Measurements from ENCODE around the gene WDR5.

WDR5 gene

DNA sequence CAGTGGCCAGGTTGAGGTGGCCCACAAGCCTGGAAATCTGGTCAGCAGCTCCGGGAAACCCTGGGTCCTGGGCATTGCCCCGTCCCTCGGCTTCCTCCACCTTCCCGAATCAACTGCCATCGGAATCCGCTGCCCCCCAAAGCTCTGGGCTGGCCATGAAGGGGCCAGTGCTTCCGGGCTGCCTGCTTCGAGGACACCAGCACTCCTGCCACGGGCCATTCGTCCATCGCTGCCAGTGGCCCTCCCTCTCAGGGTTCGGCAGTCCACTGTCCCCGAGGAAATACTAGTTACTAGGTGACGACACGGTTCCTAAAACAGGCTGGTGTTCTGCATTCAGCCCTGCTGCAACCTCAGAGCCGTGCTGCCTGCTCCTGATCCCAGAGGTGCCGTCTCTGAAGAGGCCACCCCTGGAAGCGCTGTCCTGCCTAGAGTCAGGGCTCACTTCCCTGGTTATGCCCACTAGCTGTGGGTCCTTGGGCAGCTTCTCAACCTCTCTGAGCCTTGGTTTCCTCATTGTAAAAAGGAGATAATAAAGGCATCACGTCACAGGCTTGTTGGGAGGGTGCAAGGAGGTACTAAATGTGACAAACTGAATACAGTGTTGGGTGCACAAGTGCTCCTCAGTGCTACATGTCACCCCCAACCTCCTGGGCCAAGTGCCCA, 3.5 kb upstream of the WDR5 start:
- no peak for DNase-seq (ENCODE audit: low read depth)

DNA sequence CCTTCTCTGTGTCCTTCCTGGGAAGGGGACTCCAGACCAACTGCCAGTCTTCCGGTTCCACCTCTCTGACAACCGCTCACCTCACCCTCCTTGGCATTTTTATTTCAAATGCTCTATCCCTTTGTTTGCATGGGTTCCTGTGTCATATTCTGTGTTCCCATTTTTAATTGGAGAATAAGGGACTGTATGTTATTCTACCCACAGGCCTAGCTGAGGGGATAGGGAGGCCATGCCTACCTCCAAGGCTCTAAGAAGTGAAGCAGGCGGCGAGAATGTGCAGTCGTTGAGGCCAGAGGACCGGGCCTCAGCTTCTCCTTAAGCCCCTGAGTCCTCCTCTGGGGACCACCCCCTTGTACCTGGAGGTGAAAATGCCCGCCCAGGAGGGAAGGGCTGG, 936 bp upstream of the WDR5 start:
- DNase-seq (ENCODE audit: low read depth): peak; percentile 23

DNA sequence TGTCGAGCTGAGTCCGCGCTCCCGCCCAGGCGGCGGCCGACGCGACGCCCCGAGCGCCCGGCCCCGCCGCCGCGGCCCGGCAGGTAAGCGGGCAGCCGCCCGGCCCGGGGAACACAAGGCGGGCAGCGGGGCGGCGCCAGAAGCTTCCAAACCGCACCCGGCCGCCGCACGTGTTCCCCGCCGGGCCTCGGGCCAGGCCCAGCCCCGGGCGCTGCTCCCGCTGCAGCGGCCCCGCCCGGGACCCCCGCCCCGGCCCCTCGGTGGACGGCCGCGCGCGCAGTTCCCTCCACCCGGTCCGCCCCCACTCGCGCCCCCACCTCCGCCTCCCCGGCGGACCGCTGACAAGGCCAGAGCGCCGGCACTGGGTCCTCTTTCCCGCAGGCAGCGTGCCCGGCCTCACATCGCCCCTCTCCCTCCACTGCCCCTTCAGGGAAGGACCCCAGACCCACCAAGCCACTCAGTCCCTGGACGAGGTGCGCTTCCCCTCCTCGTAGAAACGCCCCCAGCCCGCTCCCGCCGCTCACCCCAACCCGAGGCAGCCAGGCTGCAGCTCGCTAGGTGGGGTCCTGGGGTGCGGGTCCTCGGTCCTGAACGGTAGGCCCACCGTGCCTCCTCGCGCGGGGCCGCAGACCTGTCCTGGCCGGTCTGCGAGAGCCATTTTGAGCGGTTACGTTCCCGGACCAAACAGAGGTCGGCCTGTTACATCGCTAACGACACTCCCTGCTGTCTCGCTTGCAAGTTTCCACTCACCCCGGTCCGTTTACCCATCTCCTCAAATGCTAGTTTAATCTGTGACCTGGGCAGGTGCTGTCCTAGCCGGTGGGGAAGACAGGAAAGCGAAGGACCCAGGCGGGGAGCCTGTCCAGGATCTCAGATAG, 475 bp downstream of the WDR5 start:
- DNase-seq (ENCODE audit: low read depth): no peak

DNA sequence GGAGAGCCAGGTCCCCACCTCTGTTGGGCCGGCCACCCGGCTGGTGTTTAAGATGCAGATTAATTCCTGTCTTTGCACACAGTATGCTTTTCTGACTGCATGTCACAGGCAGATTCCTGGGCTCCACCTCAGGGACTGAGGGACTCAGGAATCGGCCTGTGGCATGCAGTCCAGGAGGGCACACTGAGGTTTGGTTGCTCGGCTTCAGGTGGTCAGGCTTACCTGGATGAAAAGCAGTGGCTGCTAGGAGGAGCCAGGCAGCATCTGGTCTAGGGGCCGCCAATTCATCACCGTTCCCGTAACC, 1.1 kb downstream of the WDR5 start:
- no peak for DNase-seq (ENCODE audit: low read depth)

DNA sequence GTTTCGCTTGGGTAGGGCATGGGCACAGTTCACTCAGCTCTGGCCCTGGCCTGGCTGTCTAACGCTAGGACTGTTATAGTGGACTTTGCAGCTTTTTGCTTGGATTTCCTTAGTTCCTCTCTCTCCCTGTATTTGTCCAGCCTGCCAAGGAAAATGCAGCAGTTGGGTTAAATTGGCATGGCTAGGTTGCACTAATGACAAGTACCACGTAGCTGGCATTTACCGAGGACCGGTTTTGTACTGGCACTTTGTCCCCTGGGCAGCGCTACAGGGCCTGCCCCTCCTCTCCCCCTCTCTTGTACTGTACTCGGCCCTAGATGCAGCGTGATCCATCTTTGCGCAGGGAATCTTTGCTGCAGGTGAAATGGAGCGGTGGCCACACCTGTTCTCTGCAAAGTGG, 2.4 kb downstream of the WDR5 start:
- DNase-seq (ENCODE audit: low read depth): no peak

DNA sequence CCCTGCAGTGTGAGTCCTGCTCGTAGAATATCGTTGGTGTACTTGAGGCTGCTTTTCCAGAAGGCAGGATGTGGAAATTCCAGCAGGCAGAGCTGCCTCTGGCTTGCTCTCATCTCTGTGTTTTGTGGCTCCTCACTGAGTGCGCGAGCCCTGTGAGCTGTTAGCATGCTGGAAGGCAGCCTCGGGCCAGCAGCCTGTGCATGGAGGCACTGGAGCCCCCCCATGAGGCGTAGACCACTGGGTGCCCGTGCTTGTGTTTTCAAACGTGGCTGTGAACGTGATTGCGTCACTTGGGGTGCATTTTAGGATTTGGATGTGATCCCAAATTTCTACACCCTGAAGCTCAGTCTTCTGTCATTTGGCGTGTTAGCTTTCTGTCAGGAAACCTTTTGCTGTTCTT, 3.2 kb downstream of the WDR5 start:
- no peak for DNase-seq (ENCODE audit: low read depth)

DNA sequence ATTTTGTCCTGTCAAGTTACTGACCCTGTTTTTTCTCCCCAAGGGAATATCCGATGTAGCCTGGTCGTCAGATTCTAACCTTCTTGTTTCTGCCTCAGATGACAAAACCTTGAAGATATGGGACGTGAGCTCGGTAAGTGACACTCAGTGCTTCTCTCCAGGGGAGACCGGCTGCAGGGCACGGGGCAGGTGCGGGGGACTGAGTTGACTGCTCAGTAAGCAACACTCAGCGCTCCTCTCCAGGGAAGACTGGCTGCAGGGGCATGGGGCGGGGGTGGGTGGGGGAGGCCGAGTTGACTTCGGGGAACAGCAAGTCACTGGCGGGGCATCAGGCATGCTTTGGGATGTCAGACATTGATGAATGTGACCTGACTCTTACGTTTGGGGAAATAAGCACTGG, 6.0 kb downstream of the WDR5 start:
- no peak for DNase-seq (ENCODE audit: low read depth)

DNA sequence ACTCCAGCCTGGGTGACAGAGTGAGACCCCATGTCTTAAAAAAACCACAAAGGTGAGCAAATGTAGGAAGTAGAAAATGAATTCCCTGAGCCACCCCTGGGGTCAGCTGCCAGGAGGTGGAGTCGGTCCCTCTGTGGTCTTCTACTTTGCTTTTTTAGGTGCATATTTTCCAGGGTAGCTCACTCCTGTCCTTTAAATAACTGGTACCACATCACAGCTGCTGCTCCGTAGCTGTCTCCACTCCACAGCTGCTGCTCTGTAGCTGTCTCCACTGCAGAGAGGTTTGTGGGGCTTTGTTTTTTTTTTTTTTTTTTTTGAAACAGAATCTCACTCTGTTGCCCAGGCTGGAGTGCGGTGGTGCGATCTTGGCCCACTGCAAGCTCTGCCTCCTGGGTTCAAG, 8.9 kb downstream of the WDR5 start:
- no peak for DNase-seq (ENCODE audit: low read depth)

DNA sequence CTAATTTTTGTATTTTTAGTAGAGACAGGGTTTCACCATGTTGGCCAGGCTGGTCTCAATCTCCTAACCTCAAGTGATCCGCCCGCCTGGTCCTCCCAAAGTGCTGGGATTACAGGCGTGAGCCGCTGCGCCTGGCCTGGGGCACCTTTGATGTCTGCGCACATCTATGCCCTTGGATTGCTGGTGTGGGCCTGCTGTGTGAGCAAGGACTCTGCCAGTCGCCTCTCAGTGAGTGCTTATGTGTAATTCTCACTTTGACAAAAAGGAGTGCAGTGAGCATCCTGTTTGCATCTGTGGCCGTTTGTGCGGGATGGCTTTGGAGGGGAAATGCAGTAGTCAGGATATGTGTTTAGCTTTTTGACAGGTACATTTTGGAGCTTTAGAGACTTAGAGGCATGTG, 9.4 kb downstream of the WDR5 start:
- no peak for DNase-seq (ENCODE audit: low read depth)

DNA sequence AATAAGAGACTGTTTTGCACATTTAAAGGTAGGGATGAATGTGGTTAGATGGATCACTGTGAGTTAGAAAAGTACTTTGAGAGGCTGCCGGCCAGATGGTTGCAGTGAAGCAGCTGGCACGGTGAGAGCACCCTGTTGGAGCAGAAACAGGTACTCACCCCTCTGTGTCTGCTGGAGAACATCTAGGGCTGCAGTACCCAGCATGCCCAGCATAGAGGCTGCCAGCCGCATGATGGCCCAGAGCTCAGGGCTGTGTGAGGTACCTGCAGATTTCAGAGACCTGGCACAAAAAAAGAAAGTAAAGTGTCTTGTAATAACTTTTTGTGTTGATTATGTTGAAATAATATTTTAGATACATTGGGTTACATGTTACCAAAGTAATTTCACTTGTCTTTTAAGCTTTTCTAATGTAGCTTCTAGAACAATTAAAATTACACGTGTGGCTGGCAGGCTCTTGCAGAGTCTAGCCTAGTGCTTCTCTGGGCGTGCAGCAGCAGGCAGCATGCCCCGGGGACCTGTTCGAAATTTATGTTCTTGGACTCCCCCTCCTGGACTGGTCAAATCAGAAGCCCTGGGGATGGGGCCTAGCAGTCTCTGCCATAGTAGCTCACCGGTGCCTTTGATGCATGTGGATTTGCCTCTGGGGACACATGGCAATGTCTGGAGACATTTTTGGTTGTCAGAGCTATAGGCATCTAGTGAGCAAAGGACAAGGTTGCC, 11.1 kb downstream of the WDR5 start:
- no peak for DNase-seq (ENCODE audit: low read depth)

DNA sequence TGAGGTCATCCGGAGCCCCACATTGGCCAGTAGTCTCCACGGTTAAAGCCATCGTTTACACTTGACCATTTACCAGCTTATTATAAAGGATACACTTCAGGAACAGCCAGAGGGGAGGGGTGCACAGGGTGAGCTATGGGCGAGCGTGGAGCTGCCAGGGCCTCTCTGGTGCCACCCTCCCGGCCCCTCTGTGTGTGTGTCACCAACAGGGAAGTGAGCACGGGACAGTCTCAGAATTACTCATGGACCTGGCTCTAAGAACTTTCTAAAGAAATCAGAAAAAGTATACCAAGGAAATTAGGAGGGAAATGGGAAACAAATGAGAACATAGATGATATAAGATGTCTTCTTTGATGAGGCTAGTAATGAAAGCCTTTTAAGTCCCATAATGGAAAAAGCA, 13.5 kb downstream of the WDR5 start:
- no peak for DNase-seq (ENCODE audit: low read depth)

DNA sequence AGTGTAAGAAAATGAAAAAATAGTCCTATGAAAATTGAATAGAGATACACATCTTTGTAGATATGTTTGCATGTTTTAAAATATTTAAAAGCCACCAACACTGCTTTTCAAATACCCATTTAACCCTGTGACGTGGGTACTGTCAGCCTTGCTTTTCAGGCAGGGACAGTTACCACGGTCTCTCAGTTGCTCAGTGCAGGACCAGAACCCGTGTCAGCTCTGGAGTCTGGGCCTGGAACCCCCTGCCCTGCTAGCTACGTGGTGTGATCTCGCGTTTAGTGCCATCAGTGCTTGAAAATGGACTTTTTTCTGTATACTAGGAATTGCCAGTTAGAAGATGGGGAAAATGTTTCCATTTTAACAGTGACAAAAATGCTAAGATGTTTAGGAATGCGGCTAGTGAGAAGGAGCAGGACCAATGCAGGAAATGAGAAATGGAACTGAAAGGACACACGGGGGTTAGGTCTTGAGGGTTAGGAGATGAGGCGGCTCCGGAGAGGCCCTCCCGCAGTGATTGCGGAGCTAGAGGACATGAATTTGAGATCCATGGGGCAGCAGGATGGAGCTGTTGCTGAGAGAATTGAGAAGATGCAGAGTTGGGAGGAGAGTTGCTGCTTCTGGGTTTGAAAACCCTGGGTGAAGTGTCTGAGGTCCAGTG, 14.8 kb downstream of the WDR5 start:
- no peak for DNase-seq (ENCODE audit: low read depth)

DNA sequence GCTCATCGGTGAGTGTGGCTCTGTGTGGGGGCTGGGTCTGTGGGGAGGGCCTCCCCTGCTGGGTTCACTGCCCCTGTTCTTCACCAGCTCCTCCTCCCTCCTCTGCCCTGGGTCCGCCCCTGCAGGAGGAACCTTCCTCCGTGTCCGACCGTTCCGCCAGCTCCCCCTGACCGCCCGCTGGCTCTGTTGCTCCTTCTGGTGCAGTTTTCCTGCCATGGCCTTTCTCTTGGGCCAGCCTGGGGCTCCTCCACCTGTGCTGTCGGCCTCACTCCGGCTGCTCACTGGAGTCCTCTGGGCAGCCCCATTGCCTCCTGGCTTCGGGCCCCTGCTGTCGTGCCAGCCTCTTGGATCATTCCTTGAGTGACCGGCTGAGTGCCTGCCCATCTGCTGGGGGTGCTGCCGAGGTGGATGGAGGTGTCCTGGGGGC, 16.2 kb downstream of the WDR5 start:
- no peak for DNase-seq (ENCODE audit: low read depth)

DNA sequence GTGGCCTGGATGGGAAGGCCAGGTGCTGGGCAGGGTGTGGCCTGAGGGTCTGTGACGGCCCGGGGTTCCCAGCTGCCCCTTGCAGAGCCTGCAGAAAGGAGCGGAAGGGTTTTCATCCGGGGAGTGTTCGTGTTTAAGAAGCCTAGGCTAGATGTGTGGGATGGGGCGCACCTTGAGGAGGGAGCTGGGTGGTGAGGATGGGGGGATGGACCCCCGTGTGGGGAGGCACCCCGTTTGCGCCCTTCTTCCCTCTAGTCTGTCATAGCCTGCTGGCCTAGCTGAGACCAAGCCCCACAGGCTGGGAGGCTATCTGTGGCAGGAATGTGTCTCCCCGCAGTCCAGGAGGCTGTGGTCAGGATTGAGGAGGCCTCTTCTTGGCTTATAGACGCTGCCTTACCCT, 16.6 kb downstream of the WDR5 start:
- no peak for DNase-seq (ENCODE audit: low read depth)

DNA sequence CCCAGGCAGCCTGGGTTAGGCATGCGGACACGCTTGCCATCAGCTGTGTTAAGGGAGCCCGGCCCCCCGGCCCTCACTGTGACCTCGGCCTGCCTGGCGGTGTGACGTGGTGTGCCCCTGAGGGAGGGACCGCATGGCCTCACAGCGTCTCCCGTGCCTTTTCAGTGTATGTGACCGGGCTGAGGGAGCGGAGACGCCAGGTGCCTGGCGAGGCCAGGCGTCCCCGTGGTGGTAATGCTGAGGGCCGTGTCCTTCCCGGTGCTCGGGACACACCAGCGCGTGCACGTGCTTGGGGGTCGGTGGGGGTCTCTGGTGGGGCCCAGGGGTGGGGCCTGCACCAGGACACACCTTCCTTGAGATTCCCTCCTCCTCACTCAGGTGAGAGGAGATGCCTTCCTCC, 17.6 kb downstream of the WDR5 start:
- no peak for DNase-seq (ENCODE audit: low read depth)

DNA sequence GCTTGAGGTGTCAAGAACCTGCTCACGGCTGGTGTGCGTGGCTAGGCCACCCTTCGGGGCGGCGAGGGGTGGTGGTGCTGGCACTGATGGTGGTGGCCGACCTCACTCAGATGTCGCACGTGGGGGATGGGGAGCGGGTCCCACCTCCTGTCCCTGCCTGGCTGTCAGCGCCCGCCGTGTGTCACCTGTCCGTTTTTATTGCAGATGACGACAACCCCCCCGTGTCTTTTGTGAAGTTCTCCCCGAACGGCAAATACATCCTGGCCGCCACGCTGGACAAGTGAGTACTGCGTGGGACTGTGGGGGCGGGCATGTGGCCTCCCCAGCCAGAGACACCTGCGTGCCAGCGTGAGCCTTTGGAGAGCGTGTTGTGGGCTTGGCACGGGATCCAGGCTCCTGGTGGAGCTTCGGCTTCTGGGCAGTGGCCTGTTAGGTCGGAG, 18.4 kb downstream of the WDR5 start:
- no peak for DNase-seq (ENCODE audit: low read depth)

DNA sequence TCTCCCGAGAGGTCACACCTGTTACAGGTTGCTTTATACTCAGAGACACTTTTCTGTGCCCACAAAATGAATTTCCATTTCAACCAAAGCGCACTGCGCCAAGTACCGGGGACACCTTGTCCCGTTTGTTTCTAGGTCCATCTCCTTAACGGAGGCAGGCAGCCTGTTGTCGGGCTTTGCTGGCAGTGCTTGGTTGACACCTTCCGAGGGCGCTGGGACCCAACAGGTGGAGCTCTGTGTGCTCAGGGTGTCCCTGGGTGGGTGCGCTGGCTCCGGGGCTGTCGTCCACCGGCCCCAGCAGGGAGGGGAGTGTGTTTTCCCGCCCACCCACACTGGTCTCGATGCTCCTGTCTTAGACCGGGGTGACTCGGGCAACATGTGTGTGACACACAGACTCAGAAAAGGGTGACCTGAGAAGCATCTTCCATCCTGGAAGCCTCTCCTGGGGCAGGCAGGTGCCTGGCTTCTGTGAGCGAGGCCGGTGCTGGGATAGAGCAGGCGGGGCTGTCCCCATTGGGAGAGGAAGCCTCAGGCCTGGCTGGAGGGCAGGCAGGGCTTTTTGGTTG, 20.0 kb downstream of the WDR5 start:
- DNase-seq (ENCODE audit: low read depth): no peak

DNA sequence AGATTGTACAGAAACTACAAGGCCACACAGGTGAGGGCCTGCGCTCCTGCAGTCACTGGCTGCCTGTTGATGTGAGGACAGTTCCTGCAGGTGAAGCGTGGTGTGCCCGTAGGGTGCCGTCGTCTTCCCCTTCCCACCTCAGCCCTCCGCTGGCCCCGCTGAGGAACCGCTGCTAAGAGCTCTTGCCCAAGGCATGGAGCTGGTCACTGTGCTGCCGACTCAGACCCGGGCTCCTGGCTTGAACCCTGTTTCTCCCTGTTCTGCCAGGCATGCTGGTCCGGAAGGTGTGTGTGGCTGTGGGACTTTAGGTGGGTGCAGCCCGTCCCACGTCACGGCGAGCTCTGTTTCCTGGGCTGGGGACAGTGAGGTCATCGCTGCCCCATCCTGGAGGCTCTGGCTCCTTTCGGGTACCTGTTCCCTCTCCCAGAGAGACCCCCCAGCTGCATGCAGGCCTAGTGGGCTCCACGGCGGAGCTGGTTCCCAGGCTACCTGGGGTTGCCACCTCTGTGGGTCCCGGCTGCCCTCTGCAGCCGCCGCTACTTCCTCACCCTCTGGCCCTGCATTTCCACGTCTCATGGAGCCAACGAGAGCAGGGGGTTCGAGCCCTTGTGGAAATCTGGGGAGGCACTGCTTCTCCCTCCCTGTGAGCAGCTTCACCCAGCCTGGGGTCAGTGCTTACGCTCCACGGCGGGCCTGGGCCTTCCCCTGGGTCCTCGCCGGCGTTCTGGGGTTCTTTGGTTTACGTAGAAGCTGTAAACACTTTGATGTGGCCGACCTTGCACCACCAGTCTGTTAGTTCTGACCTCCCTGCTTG, 20.9 kb downstream of the WDR5 start:
- DNase-seq (ENCODE audit: low read depth): no peak

DNA sequence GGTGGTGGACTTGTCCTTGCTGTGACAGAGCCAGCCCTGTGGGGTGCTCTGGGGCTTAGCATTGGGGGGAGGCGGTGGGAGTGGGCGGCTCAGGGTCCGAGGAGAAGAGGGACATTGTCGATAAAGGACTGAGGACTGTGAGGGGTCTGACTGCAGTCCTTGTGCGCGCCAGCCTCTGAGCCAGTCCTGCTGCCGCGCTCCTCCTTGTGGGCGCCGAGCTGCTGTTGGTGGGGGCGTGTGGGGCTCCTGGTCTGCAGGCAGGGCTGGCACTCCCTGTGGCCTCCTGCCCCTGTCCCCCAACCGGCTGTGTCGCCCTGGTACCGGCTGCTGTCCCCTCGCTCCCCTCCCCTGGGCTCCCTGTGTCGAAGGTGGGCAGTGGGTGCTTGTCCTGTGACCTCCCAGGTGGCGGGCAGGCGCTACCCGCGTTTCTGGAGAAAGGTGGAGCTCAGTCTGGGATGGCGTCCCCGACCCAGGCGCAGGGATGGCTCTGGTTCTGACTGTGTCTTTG, 21.6 kb downstream of the WDR5 start:
- DNase-seq (ENCODE audit: low read depth): no peak

DNA sequence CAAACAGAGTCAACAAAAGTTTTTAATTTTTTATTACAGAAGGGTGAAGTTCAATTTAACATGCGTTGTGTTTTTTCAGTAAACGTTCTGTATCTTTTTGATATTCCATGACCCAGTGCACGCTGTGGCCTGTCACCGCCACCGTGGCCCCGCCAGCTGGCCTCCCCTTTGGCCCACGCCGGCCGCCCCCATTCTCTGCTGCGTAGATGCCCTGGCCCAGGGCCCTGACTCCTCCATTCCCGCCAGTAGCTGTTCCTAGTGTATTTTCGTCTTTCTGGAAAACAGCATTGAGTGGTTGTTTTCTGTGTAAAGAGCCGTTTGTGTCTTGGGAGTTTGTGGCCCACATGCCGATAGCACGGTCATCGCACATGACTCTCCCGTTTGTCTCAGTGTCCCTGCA, 22.4 kb downstream of the WDR5 start:
- DNase-seq (ENCODE audit: low read depth): no peak

DNA sequence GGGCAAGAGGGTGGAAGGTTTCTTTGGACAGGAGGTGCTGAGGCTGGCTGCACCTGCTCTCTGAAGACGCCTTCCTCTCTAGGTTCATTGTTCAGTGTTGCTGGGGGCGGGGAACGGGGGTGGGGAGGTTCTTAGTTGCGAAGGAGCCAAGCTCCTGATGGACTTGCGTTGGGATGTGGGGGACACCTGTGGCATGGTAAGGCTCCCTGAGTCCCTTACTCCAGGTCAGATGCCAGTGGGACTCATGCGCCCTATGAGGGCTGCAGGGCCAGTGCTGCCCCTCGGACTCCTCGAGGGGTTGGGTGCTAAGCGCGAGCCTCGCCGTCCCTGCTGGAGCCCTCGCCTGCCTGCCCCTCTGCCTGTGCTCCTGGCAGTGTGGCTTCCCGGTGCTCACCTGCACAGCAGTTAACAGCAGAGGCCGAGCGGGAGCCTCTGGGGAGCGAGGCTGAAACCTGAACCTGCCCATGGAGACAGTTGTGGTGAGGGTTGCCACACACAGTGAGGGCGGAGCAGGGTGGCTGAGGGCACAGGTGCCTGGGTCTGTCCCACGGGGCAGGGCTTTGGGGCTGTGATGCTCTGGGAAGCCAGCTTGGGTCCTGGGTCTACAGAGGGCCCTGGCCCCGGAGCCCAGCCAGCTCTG, 23.0 kb downstream of the WDR5 start:
- no peak for DNase-seq (ENCODE audit: low read depth)
